Lower leg skin (tissue), 4 donors: ENCODE measurements around the gene LMOD3. TPM values are rescaled to one million over a fixed set of nuclear protein-coding genes. Genes with fewer than 3 reads are reported as not detected.
A peak's percentile ranks its signal among the peaks of the same experiment; 100 is the strongest.

Experiments
- DNase-seq, 2 donors: peaks; one replicate each; pipeline ENCODE4 v3.0.0-alpha.2; 2019; ENCODE audit warnings: low spot score in 2 of 2
- H3K4me3 ChIP-seq: fragments of 200-600 bp; sonication (generic); 2 replicates; pipeline ENCODE4 v1.5.1; 2017; ENCODE audit warnings: mild to moderate bottlenecking, low read depth; ENCODE audit not compliant: poor library complexity, severe bottlenecking
- CTCF ChIP-seq, 3 donors: fragments of 450-650 bp; IDR thresholded peaks; one replicate each; pipeline ENCODE4 v1.5.1; 2016; ENCODE audit warnings: antibody characterized with exemption in 3 of 3, mild to moderate bottlenecking in 3 of 3, moderate library complexity in 2 of 3
- POLR2A ChIP-seq, 2 donors: fragments of 450-650 bp; IDR thresholded peaks; one replicate each; pipeline ENCODE4 v1.6.1; 2016 to 2017; ENCODE audit warnings: antibody characterized with exemption in 2 of 2, mild to moderate bottlenecking in 1 of 2, moderate library complexity in 1 of 2
- WGBS, 2 donors: methylation state at CpG; one replicate each; pipeline ENCODE4 v1.1.5; 2018; 5-methylcytosine and 5-hydroxymethylcytosine counted together
- intact Hi-C: fragments of 100-400 bp; cut with DNase I; formaldehyde crosslinking; loops from one replicate; pipeline ENCODE4 v1.15.0; 2023; ENCODE audit warnings: low total_unique reads
- total RNA-seq, 4 donors: library from RNA; depleted of rRNA; stranded (reverse); fragments of >200 nt; gene quantifications; one replicate each; pipeline ENCODE4 v1.1.0, GENCODE V29; 2016

LMOD3 gene
- total RNA-seq, 4 donors from 2014 or later: not detected

- WGBS, 2 donors: 0 to 4% methylated on average over 8 of the region's 8 CpGs
- TF ChIP-seq POLR2A (IDR thresholded peaks at IDR 0.05): no peak
- no peak for TF ChIP-seq CTCF (IDR thresholded peaks at IDR 0.05)
- peak overlapping the region; percentile 97 for H3K4me3 ChIP-seq
- peak; percentile 94 to 98 for DNase-seq
- intact Hi-C loops: no loop called here
Observed at GRCh38 chr3:69085833-69086722, 36.3 kb downstream of the LMOD3 start.

GRCh38 chr3:69085168-69085832 lies 37.1 kb downstream of the LMOD3 start:
- TF ChIP-seq CTCF (IDR thresholded peaks at IDR 0.05) (no peak), POLR2A (IDR thresholded peaks at IDR 0.05) (no peak)
- peak overlapping the region; percentile 97 for H3K4me3 ChIP-seq
- WGBS, 2 donors: 0% methylated on average over 18 to 26 of the region's 26 CpGs
- intact Hi-C loops: no loop called here
- DNase-seq: peak in 1 of 2 donors; percentile 90

GRCh38 chr3:69084326-69085167 lies 37.8 kb downstream of the LMOD3 start, which contains the start of gene ARL6IP5:
Gene ARL6IP5 (plus strand): TSS chr3:69084937. CDS start chr3:69085048, 111 bp downstream.
- peak; percentile 94 to 99 for DNase-seq
- TF ChIP-seq POLR2A (IDR thresholded peaks at IDR 0.05) (no peak), CTCF (IDR thresholded peaks at IDR 0.05) (no peak)
- 1% methylated on average over 32 of the region's 32 CpGs for WGBS, 2 donors
- H3K4me3 ChIP-seq: peak within 1 kb of the TSS; percentile 97
- intact Hi-C loops: no loop called here

- TF ChIP-seq POLR2A (IDR thresholded peaks at IDR 0.05) (no peak), CTCF (IDR thresholded peaks at IDR 0.05) (no peak)
- DNase-seq: no peak
- no peak overlapping the region for H3K4me3 ChIP-seq
- intact Hi-C loops: no loop called here
Observed at GRCh38 chr3:69082805-69083204, 39.6 kb downstream of the LMOD3 start.

- DNase-seq: no peak
- 48 to 57% methylated on average over 2 of the region's 2 CpGs for WGBS, 2 donors
- TF ChIP-seq POLR2A (IDR thresholded peaks at IDR 0.05): no peak
- no peak for TF ChIP-seq CTCF (IDR thresholded peaks at IDR 0.05)
Observed at GRCh38 chr3:69082361-69082760, 40.0 kb downstream of the LMOD3 start.

More at GRCh38 chr3:69082361-69082760, 40.0 kb downstream of the LMOD3 start:
- no peak overlapping the region for H3K4me3 ChIP-seq
- intact Hi-C loops: no loop called here
